Kidney tubule cell (primary cell): ENCODE measurements around the gene C10orf95.

ENCODE experiments used
- DNase-seq: peaks from one replicate; pipeline ENCODE4 v3.0.0-alpha.2; 2018; ENCODE audit warnings: low spot score

Gene C10orf95

DNA sequence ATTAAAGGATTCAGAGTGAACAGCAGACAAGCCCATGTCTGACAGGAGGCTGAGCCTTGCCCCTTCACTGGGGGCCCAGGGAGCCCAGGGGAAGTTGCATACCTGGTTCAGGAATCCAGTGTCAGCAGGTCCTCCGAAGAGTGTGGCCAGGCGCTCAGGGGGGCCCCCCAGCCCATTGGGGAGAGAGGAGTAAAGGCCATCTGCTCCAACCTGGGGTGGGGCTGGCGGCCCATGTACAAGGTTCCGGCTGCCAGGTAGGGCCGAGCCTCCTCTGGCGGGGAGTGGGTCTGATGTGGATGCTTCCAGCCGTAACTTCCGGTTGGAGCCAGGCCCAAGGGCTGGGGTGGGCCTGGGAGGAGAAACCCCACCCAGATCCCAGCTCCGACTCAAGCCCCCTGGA, 35.1 kb downstream of the C10orf95 start:
- no peak for DNase-seq

DNA sequence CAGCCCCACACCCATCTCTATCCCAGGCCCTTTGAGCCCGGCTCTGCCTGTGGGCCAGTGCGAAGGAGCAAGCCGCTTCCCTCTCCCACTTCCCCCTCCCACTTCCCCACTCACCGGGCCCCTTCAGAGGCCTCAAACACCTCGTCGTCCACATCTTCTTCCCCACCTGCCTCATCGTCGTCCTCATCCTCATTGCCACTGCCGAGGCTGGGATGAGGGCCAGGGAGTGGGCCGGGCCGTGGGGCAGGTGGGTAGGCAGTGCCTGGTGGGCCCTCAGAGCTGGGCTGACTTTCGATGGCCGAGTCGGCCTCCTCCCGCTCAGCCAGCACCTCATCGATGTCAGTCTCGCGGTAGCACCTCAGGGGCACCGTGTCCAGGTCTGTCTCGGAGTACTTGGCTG, 36.6 kb downstream of the C10orf95 start:
- DNase-seq: no peak

DNA sequence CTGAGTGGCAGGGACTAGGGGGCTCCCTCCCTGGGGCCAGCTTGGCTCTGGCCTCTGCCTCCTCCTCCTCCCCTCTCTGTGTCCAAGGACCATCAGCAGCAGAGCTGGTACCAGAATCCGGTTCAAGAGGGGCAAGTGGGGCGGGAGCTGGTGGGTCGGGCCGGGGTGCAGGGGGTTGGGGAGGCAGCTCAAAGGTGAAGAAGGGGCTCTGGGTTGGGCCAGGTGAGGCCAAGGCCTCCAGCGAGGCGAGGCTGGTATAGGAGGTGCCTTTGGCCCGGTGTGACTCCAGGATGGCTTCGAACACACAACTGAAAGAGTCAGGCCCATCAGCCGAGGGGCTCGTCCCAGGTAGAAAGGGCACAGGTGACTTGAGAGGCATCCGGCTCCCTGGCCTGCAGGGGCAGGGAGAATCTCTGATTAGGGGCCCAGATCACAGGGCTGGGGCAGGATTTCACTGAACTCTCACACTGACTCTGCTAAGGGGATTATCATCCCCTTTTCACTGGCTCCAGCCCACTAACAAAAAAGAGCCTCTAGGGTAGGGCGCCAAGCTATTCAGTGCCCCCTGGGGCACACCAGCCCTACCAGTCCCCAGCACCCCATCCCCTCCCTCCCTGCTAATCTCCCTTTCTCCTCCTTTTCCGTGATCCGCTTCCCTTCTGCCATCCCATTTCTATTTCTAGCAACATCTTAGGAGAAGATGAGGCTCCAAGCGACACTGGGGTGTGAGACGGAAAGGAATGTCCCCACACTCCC, 37.4 kb downstream of the C10orf95 start:
- no peak for DNase-seq

DNA sequence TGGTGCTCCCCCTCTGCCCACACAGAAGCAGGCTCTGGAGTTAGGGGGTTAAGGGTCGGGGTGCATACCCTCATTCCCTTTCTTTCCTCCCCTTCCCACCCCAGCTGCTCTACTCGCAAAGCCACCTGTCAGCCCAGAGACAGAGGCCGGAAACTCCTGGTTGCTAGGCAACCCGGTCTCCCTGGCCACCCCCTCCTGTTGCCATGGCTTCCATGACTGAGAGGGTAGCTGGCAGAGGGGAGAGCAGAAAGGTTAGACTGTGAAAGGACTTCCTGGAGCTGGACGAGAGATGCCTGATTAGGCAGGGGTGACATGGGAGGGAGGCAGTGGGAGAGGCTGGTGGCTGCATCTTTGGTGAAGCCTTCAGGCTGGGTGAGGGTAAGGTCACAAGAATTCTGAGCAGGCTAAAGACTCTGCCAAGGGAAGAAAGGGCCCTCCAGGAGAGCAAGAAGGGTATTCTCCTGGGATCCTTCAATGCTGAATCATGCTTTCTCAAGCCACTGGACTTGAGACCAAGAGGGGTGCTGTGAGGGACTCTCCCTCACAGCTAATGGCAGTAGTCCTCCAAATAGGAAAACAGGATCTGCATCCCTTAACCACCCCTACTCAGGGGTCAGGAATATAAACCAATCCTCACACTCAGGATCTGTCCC, 38.2 kb downstream of the C10orf95 start:
- DNase-seq: peak; percentile 80

DNA sequence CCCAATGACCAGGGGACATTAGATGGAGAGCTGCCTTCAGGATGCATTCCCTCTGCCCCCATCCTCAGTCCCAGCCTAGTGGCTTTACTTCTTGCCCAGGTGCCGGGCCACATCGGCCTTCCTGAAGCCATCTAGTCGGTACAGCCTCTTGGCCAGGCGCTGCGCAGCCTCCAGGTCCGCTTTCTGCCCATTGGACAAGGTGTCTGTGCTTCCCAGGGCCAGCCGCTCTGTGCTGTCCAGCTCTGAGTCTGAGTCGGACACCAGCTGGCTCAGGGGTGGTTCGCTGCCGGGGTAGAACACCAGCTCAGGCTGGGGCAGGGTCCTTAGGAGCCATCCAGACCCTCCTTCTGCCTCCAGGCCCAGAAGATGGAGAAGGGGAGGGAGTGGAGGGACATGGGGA, 39.0 kb downstream of the C10orf95 start:
- no peak for DNase-seq

DNA sequence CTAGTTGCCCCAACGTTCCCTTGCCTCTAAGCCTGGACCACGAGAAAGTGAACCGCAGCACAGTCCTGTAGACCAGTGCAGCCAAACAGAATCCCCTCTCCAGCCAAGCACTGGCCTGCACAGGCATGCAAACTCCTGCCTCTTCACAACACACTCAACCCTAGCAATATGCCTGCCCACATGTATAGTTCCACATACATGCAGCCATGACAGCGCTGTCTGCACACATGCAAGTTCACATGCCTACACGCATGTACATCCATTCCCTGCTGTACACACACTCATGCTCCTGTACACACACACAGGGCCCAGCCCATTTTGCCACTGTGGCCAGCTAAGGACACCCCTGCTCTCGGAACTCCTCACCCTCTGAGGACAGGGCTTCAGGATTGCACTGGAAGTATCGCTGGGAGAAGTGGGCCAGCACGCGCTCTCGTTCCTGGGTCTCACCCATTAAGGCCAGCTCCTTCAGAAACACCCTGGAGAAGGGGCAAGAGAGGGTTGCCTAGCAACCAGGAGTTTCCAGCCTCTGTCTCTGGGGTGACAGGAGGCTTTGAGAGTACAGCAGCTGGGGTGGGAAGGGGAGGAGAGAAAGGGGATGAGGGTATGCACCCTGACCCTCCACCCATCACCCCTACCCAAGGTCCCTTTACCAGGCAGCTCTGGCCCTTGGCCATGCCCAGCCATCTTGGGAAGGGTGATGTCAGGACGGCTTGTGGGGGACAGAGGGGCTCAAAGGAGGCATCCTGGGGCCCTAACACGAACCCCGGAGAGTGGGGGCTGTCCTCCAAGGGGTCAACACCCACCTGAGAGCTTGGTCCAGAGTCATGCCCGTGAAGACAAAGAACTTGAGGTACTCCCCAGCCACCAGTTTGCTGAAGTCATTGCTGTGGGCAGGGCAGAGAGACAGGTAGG, 39.7 kb downstream of the C10orf95 start:
- DNase-seq: no peak

DNA sequence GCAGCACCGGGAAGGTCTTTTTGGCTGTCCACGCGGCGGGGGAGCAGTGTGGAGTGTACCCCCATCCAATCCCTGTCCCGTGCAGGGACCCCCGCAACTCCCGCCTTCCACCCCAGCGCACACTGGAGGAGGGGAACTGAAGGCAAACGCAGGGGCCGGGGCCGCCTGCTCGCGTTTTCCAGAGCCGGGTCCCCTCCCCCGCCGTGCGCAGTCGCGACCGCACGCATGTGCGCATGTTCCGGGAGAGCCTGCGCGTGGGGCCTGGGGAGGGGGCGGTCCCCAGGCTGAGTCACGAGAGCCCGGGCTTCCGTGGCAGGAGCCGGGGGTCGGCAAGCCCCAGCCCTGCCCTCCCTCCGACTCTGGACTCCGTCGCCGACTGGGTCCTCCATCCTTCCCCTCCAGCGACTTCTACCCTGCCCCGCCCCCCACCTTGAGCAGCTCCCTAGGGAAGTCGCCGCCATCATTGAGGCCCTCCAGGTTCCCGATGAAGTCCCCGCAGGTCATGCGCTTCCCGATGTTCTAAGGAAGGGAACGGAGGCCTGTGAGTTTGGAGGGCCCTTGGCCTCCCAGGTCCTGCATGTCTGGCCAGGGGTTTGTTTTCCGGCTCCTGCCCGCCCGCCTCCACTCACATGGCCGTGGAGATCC, 40.8 kb downstream of the C10orf95 start:
- no peak for DNase-seq

DNA sequence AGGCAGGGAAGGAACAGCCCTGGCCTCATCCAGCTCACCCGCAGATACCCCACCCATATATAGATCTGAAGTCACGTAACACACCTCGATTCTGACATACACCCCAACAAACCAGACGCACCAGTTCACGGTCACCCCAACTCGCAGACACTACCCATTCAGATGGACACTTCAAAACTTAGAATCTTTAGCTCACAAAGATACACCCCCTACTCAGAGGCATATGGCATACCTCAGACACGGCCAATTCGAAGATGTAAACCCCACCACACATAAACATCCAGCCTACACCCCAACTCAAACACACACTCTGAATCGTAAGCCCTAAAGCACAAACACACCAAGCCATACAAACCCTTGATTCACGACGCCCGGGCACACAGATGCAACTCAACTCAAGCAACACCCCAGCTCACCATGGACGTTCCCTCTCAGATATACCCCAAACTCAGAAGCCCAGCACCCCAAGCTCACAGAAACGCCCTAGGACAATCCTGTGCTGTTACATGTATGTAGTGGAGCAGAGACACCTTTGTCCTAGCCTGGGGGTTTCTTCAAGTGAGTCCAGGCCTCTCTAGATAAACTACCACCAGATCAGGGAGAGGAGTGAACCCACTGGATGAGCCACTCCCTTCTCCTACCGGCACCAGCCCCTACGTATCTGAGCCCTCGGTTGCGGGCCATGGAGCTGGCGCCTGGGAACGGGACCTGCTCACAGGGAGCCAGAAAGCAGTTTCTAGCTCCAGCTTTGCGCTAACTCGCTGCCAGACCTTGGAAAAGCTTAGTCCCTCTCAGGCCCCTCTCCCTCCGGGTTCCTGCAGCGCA, 41.5 kb downstream of the C10orf95 start:
- DNase-seq: no peak

DNA sequence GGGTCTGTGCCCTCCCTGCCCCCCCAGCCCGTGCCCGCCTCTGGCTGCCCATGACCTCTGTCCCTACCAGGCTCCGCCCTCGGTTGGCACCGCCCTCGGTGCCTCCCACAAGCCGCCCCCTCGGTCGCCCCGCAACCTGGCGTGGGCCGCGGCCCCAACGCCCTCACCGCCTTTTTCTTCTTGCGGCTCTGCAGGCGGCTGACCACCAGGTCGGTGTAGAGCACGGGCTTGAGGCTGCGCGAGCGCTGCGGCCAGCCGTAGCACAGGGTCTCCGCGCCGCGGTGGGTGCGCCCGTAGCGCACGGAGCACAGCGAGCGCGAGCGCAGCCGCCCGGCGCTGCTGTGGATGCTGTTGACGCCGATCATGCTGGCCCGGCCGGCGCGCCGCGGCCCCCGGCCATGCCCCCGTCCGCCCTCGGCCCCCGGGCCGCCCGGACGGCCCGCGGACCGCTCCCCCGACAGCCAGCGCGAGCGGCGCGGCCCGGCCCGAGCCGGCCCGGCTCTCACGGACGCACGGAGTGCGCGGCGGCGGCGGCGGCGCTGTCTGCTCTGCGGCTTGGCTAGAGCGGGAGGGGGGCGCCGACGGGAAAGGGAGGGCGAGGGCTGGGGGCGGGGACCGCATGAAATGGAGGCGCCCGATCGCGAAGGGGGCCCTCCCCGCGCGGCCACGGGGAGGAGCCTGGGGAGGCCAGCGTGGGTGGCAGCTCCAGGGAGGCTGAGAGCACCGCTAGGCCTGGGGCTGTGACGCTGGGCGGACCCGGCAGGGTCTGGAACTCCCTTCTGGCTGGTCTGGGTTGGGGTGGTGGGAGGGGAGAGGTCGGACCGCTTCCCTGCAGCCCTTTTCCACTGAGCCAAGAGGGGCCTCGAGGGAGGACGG, 42.4 kb downstream of the C10orf95 start:
- DNase-seq: no peak

DNA sequence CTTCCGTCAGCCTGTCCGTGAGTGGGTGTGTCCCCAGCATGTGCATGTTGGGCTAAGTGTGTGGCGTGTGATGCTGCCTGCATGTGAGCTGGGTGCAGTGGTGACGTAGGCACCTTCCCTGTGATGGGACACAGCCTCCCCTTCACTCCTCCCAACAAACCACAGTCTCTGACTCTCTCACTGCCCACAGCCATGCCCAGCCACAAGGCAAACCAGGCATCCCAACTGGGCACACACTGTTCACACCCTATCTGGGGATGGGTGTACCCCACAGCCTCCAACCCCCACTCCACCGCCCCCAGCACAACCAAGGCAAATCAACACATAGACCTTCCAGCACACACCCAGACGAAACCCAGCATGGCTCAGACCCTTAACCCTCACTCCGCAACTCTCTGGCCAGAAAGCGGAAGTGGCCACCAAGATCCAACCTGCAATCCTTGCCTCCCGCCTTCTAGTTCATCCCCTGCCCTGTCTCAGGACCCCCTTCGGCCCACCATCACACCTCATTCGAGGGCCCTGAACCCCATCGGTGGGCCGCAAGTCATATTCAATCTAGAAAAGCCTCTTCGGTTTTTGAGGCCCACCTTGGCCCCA, 43.1 kb downstream of the C10orf95 start:
- no peak for DNase-seq

DNA sequence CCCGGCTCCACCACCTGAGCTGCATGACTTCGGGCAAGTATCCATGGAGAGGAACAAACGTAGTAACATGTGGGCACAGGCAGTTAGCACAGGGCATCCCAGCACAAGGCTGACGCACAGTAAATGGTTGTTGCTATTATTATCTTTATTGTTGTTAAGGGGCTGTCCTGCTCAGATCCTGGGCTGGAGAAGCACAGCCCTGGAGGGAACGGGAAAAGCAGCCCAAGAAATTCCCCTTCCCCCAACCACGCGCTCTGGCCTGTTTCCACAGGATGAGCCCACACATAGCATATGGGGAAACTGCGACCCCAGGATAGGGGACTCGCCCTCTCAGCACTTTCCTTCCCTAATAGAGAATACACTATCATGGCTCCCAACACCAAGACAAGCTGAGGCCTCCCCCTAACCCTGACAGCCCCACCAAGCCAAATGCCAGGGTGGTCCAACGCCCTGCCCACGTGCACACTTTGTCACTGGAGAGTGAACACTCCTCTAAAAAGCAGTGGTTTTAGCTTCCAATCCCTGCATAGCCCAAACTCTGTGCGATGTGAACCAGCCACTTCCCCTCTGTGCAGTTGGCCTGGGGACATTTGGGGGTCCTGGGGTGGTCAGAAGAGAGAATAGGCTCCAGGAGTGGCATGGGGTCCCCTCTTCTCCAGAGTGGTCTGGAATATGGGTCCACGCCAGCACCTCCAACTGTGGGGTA, 43.8 kb downstream of the C10orf95 start:
- no peak for DNase-seq

DNA sequence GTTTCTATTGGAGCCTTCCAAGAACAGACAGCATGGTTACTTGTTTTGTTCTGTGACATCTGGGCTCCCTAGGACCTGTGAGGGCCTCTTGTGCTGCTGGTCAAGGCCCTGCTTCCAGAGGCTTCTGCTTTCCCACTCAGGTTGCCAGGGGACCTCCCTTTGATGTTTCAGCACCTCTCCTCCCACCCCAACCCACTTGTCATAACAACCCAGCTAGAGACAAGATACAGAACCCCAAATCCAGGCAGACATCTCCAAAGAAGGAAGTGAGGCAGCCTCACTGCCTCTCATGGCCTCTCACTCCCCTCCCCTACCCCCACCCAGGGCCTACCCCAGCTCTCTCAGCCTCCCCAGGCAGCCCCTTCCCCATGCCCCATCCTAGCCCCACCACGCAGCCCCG, 44.5 kb downstream of the C10orf95 start:
- DNase-seq: no peak

DNA sequence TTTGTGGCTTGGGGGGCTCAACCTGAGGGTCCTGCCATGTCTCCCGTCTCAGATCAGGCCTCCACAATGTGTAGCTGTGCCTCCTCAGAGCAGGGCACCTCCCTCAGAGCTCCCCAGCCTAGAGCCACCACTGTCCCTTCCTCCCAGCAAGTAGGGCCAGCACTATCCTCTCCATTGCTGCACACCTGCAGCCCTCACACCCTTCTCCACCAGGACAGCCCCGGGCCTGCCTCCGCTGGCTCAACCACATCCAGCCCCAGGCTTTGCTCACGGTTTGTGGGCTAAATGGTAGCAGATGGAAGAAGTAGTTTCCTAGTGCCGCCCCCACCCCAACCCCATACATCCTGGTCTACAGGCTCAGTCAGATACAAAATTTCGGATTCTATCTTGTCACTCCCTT, 45.7 kb downstream of the C10orf95 start:
- no peak for DNase-seq

DNA sequence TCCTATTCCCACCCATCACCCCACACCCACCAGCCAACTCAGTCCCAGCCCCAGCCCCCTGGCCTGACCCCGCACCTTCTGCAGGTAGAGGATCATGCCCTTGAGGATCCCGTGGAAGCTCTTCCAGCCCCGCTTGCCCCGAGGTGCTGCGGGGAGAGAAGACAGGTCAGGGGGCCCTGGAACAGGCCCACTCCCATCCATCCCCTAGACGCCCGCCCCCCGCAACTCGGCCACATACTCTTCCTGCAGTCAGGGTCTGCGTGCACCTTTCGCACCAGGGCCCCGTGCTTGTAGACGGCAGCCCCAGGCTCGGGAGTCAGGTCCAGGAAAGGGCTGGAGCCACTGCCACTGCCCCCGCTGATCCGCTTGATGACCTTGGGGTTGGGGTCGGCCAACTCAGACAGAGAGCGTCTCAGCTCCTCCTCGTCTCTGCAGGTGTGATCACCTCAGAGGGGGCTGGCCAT, 46.2 kb downstream of the C10orf95 start:
- no peak for DNase-seq

DNA sequence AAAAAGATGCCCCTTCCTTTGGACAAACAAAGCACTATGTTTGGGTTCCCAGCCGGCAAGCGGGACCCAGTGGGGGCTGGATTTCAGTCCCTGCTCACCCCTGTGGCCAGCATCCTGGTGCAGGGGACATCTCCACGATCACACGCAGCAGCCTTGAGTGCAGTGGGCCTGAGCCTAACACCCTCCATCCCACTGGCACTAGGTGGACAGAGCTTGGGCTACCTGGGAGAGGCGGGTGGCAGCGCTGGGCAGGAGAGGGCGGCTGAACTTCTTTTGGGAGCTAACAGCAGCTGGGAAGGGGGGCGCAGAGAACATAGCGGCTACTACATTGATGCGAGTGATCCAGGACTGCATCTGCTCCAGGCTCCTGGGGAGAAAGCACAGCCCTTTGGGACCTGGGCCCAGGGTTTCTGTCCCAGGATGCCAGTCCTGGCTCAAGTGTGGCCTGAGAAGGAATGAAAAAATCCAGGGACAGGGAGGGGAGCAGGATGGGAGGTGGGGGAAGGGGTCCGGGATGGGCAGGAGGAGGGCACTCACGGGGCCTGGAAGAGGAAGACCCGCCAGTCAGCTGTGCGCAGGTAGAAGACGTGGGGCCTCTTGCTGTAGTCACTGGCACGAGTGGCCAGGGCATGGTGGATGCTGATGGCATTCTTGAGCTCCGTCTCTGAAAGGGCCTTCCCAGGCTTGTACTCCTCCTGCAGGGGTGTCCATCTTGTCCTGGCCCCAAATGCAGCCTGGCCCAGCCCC, 46.8 kb downstream of the C10orf95 start:
- DNase-seq: no peak

DNA sequence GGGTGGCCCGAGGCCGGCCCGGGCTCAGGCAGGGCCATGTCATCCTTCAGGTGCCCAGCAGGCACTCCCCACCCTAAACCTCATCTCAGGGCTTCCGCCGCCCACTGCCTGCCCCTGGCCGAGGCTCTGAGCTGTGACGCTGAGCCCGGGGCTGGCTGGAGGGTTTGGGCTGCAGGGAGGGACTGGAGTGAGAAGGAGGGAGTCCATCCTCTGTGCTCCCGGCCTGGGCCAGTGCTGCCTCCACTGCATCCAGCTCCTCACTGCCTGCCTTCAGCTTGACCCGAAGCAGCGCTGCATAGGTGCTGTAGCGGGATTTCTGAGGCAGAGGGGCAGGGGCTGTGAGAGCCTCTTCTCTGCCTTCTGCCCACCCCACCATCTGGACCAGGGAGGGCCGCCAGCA, 48.2 kb downstream of the C10orf95 start:
- DNase-seq: no peak

DNA sequence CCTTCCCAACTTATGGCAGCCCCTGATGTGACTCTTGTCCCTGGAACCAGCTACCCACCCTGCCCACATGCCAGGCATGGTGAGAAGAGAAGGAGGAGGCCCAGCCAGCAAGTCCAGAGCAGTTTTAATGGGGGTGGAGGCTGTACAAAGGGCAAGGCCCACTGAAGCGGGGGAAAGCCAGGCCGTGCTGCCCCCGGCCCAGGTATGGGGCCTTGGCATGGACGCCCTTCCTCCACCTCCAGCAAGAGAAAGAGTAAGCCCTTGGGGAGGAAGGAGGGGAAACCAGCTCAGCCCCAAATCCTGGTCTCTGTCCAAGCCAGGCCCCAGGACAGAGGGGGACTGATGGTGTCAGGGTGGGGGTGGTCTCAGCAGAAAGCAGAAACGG, 48.8 kb downstream of the C10orf95 start:
- DNase-seq: no peak

DNA sequence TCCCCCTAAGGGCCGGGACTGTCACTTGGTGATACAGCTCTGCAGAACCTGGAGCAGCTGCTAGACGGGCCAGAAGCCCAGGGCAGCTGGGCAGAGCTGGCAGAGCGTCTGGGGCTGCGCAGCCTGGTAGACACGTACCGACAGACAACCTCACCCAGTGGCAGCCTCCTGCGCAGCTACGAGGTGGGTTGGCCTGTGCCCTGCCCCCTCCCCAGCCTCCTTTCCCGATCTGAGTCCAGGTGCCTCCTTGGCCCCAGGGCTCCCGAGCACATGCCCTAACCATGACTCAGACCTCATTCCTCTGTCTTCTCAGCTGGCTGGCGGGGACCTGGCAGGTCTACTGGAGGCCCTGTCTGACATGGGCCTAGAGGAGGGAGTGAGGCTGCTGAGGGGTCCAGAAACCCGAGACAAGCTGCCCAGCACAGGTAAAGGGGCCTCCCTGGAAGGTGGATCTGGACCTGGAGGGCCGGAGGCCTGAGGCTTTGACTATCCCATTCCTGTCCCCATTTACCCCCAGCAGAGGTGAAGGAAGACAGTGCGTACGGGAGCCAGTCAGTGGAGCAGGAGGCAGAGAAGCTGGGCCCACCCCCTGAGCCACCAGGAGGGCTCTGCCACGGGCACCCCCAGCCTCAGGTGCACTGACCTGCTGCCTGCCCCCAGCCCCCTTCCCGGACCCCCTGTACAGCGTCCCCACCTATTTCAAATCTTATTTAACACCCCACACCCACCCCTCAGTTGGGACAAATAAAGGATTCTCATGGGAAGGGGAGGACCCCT, 49.4 kb downstream of the C10orf95 start:
- peak; percentile 85 for DNase-seq
